Stimulated activated CD8-positive, alpha-beta memory T cell treated with anti-CD3 and anti-CD28 coated beads, Interleukin-15, amount 100 ng/mL, for 1 hour (primary cell): ENCODE measurements around the gene SULT4A1.

Source experiments
- DNase-seq: peaks from one replicate; pipeline ENCODE4 v3.0.0-alpha.2; 2020; ENCODE audit warnings: low read depth

SULT4A1 gene

GRCh38 chr22:43802897-43803495, 59.3 kb downstream of the SULT4A1 start:
- no peak for DNase-seq

GRCh38 chr22:43800970-43801369, 61.3 kb downstream of the SULT4A1 start:
- DNase-seq, result no peak

GRCh38 chr22:43798492-43798891, 63.8 kb downstream of the SULT4A1 start:
- DNase-seq, result no peak

GRCh38 chr22:43796567-43796966, 65.7 kb downstream of the SULT4A1 start:
- no peak for DNase-seq

- no peak for DNase-seq
Measured at GRCh38 chr22:43795320-43795719, 67.0 kb downstream of the SULT4A1 start.

GRCh38 chr22:43792905-43793304, 69.4 kb downstream of the SULT4A1 start:
- DNase-seq, result no peak

GRCh38 chr22:43789452-43789851, 72.9 kb downstream of the SULT4A1 start:
- DNase-seq, result no peak

- DNase-seq, result no peak
Measured at GRCh38 chr22:43783777-43784176, 78.5 kb downstream of the SULT4A1 start.

- DNase-seq, result no peak
Measured at GRCh38 chr22:43782448-43782847, 79.9 kb downstream of the SULT4A1 start.

- DNase-seq, result no peak
Measured at GRCh38 chr22:43777286-43777685, 85.0 kb downstream of the SULT4A1 start.

- no peak for DNase-seq
Measured at GRCh38 chr22:43776081-43776670, 86.1 kb downstream of the SULT4A1 start.
